Naive thymus-derived CD4-positive, alpha-beta T cell (primary cell): Measurements from ENCODE around the gene EMID1. TPM values are rescaled to one million over a fixed set of nuclear protein-coding genes. Genes with fewer than 3 reads are reported as not detected.

Experiments
- ATAC-seq: fragments of 150-1000 bp; cut with Tn5 transposase; 2 replicates; pipeline ENCODE4 v1.10.0; 2021; ENCODE audit warnings: mild to moderate bottlenecking, moderate library complexity
- CTCF ChIA-PET: fragments of 350-600 bp; sonication (Branson Sonifier 250); formaldehyde crosslinking; loops from one replicate; lab custom pipeline; 2021; ENCODE audit warnings: antibody characterized with exemption; lab: Charles Lee
- POLR2A ChIA-PET: fragments of 350-600 bp; sonication (Branson Sonifier 250); formaldehyde crosslinking; loops from one replicate; lab custom pipeline; 2021; ENCODE audit warnings: antibody characterized with exemption, inconsistent platforms; lab: Charles Lee
- DNase-seq, 9 donors: peaks; one replicate each; pipeline versions ENCODE4 v3.0.0 to v3.0.0-alpha.2; 2020 to 2022; ENCODE audit warnings: mixed read lengths in 1 of 9
- H3K27ac ChIP-seq: one replicate; pipeline ENCODE4 v1.7.0; 2013; ENCODE audit warnings: mild to moderate bottlenecking, low read depth, low read length, moderate library complexity
- H3K27me3 ChIP-seq, 2 donors: one replicate each; pipeline ENCODE4 v1.7.0; 2013; ENCODE audit warnings: low read length in 2 of 2, mild to moderate bottlenecking in 2 of 2, moderate library complexity in 2 of 2; ENCODE audit not compliant: control insufficient read depth in 2 of 2, insufficient read depth in 2 of 2
- H3K36me3 ChIP-seq, 3 experiments: 1 replicate in 2 of 3; 2 replicates in 1 of 3; pipeline ENCODE4 v1.7.0; 2013; ENCODE audit warnings: low read length in 3 of 3, mild to moderate bottlenecking in 3 of 3, moderate library complexity in 1 of 3; ENCODE audit not compliant: insufficient read depth in 3 of 3, control insufficient read depth in 2 of 3
- H3K4me1 ChIP-seq, 2 donors: one replicate each; pipeline ENCODE4 v1.7.0; 2013; ENCODE audit warnings: low read length in 2 of 2, mild to moderate bottlenecking in 2 of 2, moderate library complexity in 1 of 2; ENCODE audit not compliant: control insufficient read depth in 2 of 2, insufficient read depth in 2 of 2
- H3K4me3 ChIP-seq: 2 replicates; pipeline ENCODE4 v1.7.0; 2013; ENCODE audit warnings: mild to moderate bottlenecking, low read length
- H3K9me3 ChIP-seq, 3 experiments: 1 replicate in 2 of 3; 2 replicates in 1 of 3; pipeline ENCODE4 v1.7.0; 2013; ENCODE audit warnings: low read length in 3 of 3; ENCODE audit not compliant: control insufficient read depth in 2 of 3
- H3K27ac Mint-ChIP-seq, 9 donors: one replicate each; pipeline ENCODE4 v1.8.0; 2020 to 2022; ENCODE audit warnings: mixed read lengths in 9 of 9, mild to moderate bottlenecking in 8 of 9, moderate library complexity in 5 of 9, inconsistent platforms in 2 of 9
- H3K27me3 Mint-ChIP-seq, 5 donors: one replicate each; pipeline ENCODE4 v1.8.0; 2021 to 2022; ENCODE audit warnings: mixed read lengths in 5 of 5, mild to moderate bottlenecking in 1 of 5
- H3K36me3 Mint-ChIP-seq, 5 donors: one replicate each; pipeline ENCODE4 v1.8.0; 2020 to 2022; ENCODE audit warnings: mixed read lengths in 5 of 5, mild to moderate bottlenecking in 3 of 5, inconsistent platforms in 1 of 5
- H3K4me1 Mint-ChIP-seq, 7 donors: one replicate each; pipeline ENCODE4 v1.8.0; 2020 to 2022; ENCODE audit warnings: mixed read lengths in 7 of 7, mild to moderate bottlenecking in 3 of 7, inconsistent platforms in 1 of 7
- H3K4me3 Mint-ChIP-seq, 10 donors: one replicate each; pipeline ENCODE4 v1.8.0; 2020 to 2022; ENCODE audit warnings: mild to moderate bottlenecking in 10 of 10, mixed read lengths in 10 of 10, moderate library complexity in 6 of 10, inconsistent platforms in 2 of 10
- H3K9me3 Mint-ChIP-seq, 11 donors: one replicate each; pipeline ENCODE4 v1.8.0; 2020 to 2022; ENCODE audit warnings: mixed read lengths in 11 of 11, mild to moderate bottlenecking in 4 of 11, inconsistent platforms in 1 of 11, moderate library complexity in 1 of 11
- intact Hi-C, 2 donors: fragments of 100-400 bp; cut with micrococcal nuclease; formaldehyde crosslinking; loops; one replicate each; pipeline ENCODE4 v1.15.1; 2023
- polyA plus RNA-seq, 2 donors: library from polyadenylated mRNA; unstranded; fragments of 300-500 nt; fragmentation: Illumina TruSeq; gene quantifications; one replicate each; pipeline ENCODE4 v1.2.3, GENCODE V29; 2021
- total RNA-seq, 6 experiments: library from RNA in 5 of 6; stranded (reverse) in 5 of 6; gene quantifications; 1 replicate in 5 of 6; 2 replicates in 1 of 6; pipeline ENCODE4 v1.2.3 and lab custom pipeline; 2021 to 2026

EMID1 gene
- total and polyA plus RNA-seq, 7 experiments from 2014 or later, result 1.2 to 2.0 TPM; not detected in 5

DNA sequence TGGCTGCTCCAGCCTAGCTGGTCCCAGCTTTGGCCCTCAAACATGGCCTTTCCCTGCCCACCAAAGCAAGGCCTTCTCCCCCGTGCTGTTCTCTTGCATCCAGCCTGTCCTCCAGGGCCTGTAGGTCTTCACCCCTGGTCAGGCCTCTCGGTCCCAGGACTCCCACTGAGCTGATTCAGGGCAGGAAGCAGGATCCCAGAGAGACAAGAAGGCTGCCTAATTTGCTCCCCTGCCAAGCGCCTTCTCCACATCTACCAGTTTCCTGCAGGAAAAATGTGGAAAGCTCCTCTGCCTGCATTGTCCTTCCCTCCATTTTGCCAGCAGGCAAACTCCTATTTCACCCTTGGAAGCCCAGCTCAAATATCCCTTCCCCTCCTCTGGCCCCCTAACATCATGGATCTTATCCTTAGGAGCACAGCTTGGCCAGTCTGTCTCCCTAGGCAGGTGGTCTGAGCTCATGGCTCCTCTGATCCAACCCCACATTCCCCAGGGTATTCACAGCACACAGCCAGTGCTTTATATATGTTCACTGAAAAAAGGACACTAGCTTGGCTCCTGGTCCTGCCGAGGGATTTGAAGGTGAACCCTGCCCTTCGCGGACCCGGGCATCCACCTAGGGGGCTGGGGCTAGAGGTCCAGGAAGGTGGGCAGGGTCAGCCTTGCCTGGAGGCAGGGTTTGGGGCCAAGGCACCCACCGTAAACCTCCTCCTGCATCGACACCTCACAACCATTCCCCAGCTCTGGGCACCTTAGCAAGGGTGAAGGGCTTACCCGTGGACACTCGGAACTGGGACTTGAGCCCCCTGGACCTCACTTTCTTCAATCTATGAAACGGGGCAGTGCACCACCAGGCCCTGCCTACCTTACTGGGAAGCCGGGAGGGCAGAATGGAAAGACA is 61.1 kb downstream of the EMID1 start:
- peaks cover 0 to 6% (median 0%) of the 10 kb centered on the region in 11 donors for H3K9me3 Mint-ChIP-seq
- Histone ChIP-seq H3K4me3 (peak overlapping the region; percentile 96), H3K36me3 (peaks cover 0 to 21% (median 0%) of the 10 kb centered on the region in 3 experiments), H3K27ac (peak overlapping the region; percentile 98), H3K27me3 (no peaks in the 10 kb centered on the region), H3K9me3 (no peaks in the 10 kb centered on the region), H3K4me1 (peaks cover 30 to 32% of the 10 kb centered on the region in 2 donors)
- peaks cover 0 to 5% (median 0%) of the 10 kb centered on the region in 5 donors for H3K27me3 Mint-ChIP-seq
- intact Hi-C loops, result loop anchor here (2.0 to 10.0 kb wide), 9 partner anchors 35 to 1325 kb away; partner anchors contain the start of genes HSCB (in 1 of the 2), MTMR3 (in 1 of the 2), NF2 (in 1 of the 2) and NIPSNAP1 (in 1 of the 2)
- ATAC-seq (no peak), DNase-seq (no peak)
- POLR2A ChIA-PET, result no interaction called here
- peaks cover 36 to 48% (median 42%) of the 10 kb centered on the region in 7 donors for H3K4me1 Mint-ChIP-seq
- H3K4me3 Mint-ChIP-seq, result peak overlapping the region; percentile 87 to 100 (median 96)
- CTCF ChIA-PET, result no interaction called here
- H3K36me3 Mint-ChIP-seq, result peaks cover 8 to 34% (median 10%) of the 10 kb centered on the region in 5 donors
- H3K27ac Mint-ChIP-seq, result peak overlapping the region; percentile 26 to 100 (median 97)

DNA sequence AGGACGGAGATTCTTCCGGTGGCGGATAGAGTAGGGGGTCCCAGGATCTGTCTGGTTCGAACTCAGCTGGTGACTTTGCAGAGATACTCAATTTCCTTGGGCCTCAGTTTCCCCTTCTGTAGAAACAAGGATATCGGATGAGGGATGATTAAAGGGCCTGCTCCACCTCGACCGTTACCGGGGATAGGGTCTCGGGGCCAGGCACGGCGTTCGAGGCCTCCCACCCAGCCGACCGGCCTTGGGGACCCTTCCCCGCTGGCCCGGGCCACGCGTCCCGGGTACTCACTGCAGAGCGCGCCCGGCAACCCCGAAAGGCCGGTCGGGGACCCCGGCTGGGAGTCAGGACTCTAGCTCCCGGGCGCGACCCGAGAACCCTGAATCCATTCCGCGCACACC is 61.8 kb downstream of the EMID1 start:
- H3K27ac ChIP-seq, result peak overlapping the region; percentile 98
- ChIA-PET POLR2A (no interaction called here), CTCF (no interaction called here)
- no peaks in the 10 kb centered on the region for H3K27me3 ChIP-seq
- H3K36me3 Mint-ChIP-seq, result peaks cover 8 to 38% (median 16%) of the 10 kb centered on the region in 5 donors
- peak overlapping the region; percentile 96 for H3K4me3 ChIP-seq
- H3K4me1 Mint-ChIP-seq, result peaks cover 42 to 54% (median 49%) of the 10 kb centered on the region in 7 donors
- intact Hi-C loops, result loop anchor here (2.0 to 10.0 kb wide), 9 partner anchors 35 to 1325 kb away; partner anchors contain the start of genes HSCB (in 1 of the 2), MTMR3 (in 1 of the 2), NF2 (in 1 of the 2) and NIPSNAP1 (in 1 of the 2)
- H3K36me3 ChIP-seq, result peaks cover 0 to 27% (median 0%) of the 10 kb centered on the region in 3 experiments
- peak overlapping the region; percentile 40 to 100 (median 99) for H3K27ac Mint-ChIP-seq
- ATAC-seq, result no peak
- peaks cover 0 to 5% (median 0%) of the 10 kb centered on the region in 5 donors for H3K27me3 Mint-ChIP-seq
- no peaks in the 10 kb centered on the region for H3K9me3 ChIP-seq
- no peak for DNase-seq
- H3K4me3 Mint-ChIP-seq, result peak overlapping the region; percentile 93 to 100 (median 96)
- H3K9me3 Mint-ChIP-seq, result peaks cover 0 to 6% (median 0%) of the 10 kb centered on the region in 11 donors
- H3K4me1 ChIP-seq, result peaks cover 36 to 38% of the 10 kb centered on the region in 2 donors

DNA sequence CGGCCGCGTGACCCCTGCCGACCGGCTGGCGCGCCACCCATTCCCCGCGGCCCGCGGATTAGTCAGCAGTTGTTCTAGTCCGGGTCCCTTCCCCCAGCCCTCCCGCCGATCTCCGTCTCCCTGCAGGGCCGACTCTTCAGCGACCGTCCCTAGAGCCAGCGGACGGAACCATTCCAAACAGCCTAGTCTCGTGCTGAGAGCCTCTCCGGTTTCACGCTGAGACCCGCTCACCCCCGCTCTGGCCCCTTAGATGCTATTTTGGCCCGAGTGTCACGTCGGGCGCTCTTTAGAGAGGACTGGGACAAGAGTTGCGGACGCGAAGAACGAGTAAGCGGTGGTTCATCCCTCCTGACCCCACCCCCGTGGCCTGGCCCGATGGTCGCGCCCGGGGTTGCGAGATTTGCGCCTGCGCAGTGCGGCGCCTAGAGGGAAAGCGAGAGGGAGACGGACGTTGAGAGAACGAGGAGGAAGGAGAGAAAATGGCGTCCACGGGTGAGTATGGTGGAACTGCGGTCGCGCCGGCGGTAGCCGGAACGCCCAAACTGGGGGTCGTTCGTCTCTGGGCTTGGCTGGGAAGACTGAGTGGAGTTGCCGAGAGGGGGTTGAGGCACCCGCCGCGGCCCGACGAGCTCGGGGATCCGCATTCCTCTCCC is 62.3 kb downstream of the EMID1 start, which contains the start of the genes EWSR1 and RHBDD3:
Gene EWSR1, plus strand, starts transcription at position 411 of the 653 bp plus-strand sequence. Its CDS starts 69 bp downstream, at position 480.
Gene RHBDD3, minus strand, starts transcription at position 124 of the 653 bp plus-strand sequence. CDS start 2,355 bp downstream, outside the sequence.
- peak; percentile 94 for ATAC-seq
- DNase-seq, result peak; percentile 90 to 100 (median 97)
- ChIA-PET CTCF (no interaction called here), POLR2A (interaction anchor here (0.5 to 1.0 kb wide), 3 partner anchors 44 to 826 kb away, joined by 3 to 4 read pairs (median 3); no protein-coding TSS in a partner anchor)
- Mint-ChIP-seq H3K36me3 (peaks cover 8 to 44% (median 20%) of the 10 kb centered on the region in 5 donors), H3K4me3 (peak within 1 kb of the TSS; percentile 93 to 100 (median 96)), H3K9me3 (peaks cover 0 to 6% (median 0%) of the 10 kb centered on the region in 11 donors), H3K27ac (peak within 1 kb of the TSS; percentile 97 to 100 (median 99)), H3K27me3 (peaks cover 0 to 5% (median 0%) of the 10 kb centered on the region in 5 donors), H3K4me1 (peaks cover 45 to 60% (median 54%) of the 10 kb centered on the region in 7 donors)
- H3K9me3 ChIP-seq, result no peaks in the 10 kb centered on the region
- H3K27ac ChIP-seq, result peak within 1 kb of the TSS; percentile 98
- peaks cover 39 to 41% of the 10 kb centered on the region in 2 donors for H3K4me1 ChIP-seq
- intact Hi-C loops, result loop anchor here (1.0 to 10.0 kb wide), 16 partner anchors 34 to 1349 kb away; partner anchors contain the start of genes CCDC117 (in 2 of the 2), HSCB (in 2 of the 2), GAS2L1 (in 1 of the 2) and MTMR3 (in 1 of the 2)
- H3K4me3 ChIP-seq, result peak within 1 kb of the TSS; percentile 96
- peaks cover 0 to 32% (median 5%) of the 10 kb centered on the region in 3 experiments for H3K36me3 ChIP-seq
- H3K27me3 ChIP-seq, result no peaks in the 10 kb centered on the region

DNA sequence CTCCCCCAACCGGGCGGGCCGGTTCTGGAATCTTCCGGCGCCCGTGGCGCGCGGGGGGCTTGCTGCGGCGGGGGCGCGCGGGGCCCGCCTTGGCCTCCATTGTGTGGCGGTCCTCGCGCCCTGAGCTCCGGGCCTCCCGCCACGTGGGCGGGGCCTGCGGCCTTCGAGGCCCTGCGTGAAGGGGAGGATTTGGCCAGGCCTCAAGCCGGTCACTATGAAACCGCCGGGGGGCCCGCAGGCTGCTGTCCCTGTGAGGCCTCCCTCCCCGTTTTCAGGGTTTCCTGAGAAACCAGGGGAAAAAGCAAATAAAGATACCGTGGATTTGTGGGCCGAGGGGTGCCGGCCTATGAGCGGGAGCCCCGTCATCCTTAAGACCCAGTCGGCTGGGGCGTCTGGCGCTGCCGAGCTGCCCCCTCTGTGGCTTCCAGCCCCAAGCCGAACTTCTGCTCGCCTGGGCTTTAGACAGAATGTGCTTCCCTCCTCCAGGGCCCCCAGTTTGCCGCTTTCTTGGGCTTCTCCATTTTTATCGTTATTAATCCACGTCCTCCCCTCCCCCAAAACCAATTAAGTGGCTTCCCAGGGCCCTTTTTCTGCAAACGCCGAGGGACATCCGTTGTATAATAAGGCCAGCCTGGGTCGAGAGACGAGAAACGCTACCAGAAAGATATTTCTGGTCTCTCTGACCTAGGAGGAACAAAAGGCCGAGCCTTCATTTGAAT is 63.0 kb downstream of the EMID1 start:
- DNase-seq (peak in 4 of 9 donors; percentile 20 to 39 (median 32)), ATAC-seq (peak; percentile 13)
- Histone ChIP-seq H3K9me3 (no peaks in the 10 kb centered on the region), H3K36me3 (peaks cover 0 to 36% (median 10%) of the 10 kb centered on the region in 3 experiments), H3K4me1 (peaks cover 41 to 48% of the 10 kb centered on the region in 2 donors), H3K27ac (peak overlapping the region; percentile 98), H3K27me3 (no peaks in the 10 kb centered on the region), H3K4me3 (peak overlapping the region; percentile 96)
- POLR2A ChIA-PET, result interaction anchor here (0.5 to 1.0 kb wide), 3 partner anchors 43 to 826 kb away, joined by 3 to 4 read pairs (median 3); no protein-coding TSS in a partner anchor
- Mint-ChIP-seq H3K27ac (peak overlapping the region; percentile 97 to 100 (median 99)), H3K27me3 (peaks cover 0 to 5% (median 0%) of the 10 kb centered on the region in 5 donors), H3K4me3 (peak overlapping the region; percentile 93 to 100 (median 96)), H3K36me3 (peaks cover 14 to 50% (median 26%) of the 10 kb centered on the region in 5 donors), H3K4me1 (peaks cover 51 to 67% (median 61%) of the 10 kb centered on the region in 7 donors), H3K9me3 (peaks cover 0 to 6% (median 0%) of the 10 kb centered on the region in 11 donors)
- intact Hi-C loops, result loop anchor here (1.0 to 10.0 kb wide), 15 partner anchors 34 to 1350 kb away; partner anchors contain the start of genes CCDC117 (in 2 of the 2), GAS2L1 (in 1 of the 2), HSCB (in 1 of the 2) and MTMR3 (in 1 of the 2)
- CTCF ChIA-PET, result no interaction called here

DNA sequence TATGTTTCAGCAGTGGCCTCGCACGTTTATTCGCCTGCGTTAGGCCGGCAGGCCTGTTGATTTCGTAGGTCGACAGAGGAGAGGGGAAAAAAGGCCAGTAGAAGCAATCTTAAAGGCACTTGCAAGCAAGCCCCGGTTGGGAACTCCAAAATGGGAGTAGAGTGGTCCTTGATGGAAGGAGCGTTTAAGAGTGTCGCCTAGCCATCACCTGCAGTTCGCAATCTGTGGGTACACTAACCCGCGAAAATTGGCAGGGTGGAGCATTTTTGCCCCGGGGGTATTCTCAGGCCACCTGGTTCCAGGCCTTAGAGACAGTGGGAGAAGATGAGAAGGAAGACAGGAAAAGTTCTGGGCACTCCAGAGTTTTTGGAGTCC is 63.5 kb downstream of the EMID1 start:
- H3K4me3 Mint-ChIP-seq, result peak overlapping the region; percentile 85 to 100 (median 96)
- peak overlapping the region; percentile 98 for H3K27ac ChIP-seq
- H3K27ac Mint-ChIP-seq, result peak overlapping the region; percentile 53 to 100 (median 97)
- H3K36me3 Mint-ChIP-seq, result peaks cover 15 to 53% (median 27%) of the 10 kb centered on the region in 5 donors
- ATAC-seq, result no peak
- ChIA-PET CTCF (no interaction called here), POLR2A (interaction anchor here (1.7 kb wide), 1 partner anchor 10 kb away, joined by 3 read pairs; no protein-coding TSS in a partner anchor)
- H3K27me3 ChIP-seq, result no peaks in the 10 kb centered on the region
- peaks cover 0 to 5% (median 0%) of the 10 kb centered on the region in 5 donors for H3K27me3 Mint-ChIP-seq
- peaks cover 0 to 6% (median 0%) of the 10 kb centered on the region in 11 donors for H3K9me3 Mint-ChIP-seq
- H3K36me3 ChIP-seq, result peaks cover under 1 to 42% (median 13%) of the 10 kb centered on the region in 3 experiments
- intact Hi-C loops, result loop anchor here (2.0 to 10.0 kb wide), 12 partner anchors 33 to 1350 kb away; partner anchors contain the start of genes CCDC117 (in 1 of the 2), GAS2L1 (in 1 of the 2), MTMR3 (in 1 of the 2) and NF2 (in 1 of the 2)
- no peaks in the 10 kb centered on the region for H3K9me3 ChIP-seq
- peaks cover 52 to 72% (median 65%) of the 10 kb centered on the region in 7 donors for H3K4me1 Mint-ChIP-seq
- DNase-seq, result peak in 1 of 9 donors; percentile 6
- H3K4me3 ChIP-seq, result peak overlapping the region; percentile 96
- H3K4me1 ChIP-seq, result peaks cover 46 to 49% of the 10 kb centered on the region in 2 donors
